CD14-positive monocyte (primary cell): Measurements from ENCODE around the gene CHD2. TPM values are rescaled to one million over a fixed set of nuclear protein-coding genes. Genes with fewer than 3 reads are reported as not detected.

ENCODE experiments used
- DNase-seq, 3 donors: peaks; one replicate each; pipeline ENCODE4 v3.0.0-alpha.2; 2011 to 2022
- H2AFZ ChIP-seq: 2 replicates; pipeline ENCODE4 v1.6.0; 2012; ENCODE audit warnings: mild to moderate bottlenecking, low read depth, low read length, inconsistent platforms; ENCODE audit not compliant: insufficient read depth, poor library complexity, severe bottlenecking
- H3K27ac ChIP-seq, 2 donors: 1 replicate in 1 of 2; 2 replicates in 1 of 2; pipeline ENCODE4 v1.5.1; 2012 to 2013; ENCODE audit warnings: low read length in 2 of 2, control low read depth in 1 of 2, inconsistent platforms in 1 of 2, low read depth in 1 of 2, mild to moderate bottlenecking in 1 of 2
- H3K27me3 ChIP-seq, 2 donors: one replicate each; pipeline versions ENCODE4 v1.6.0 to v1.6.1; 2011 to 2013; ENCODE audit warnings: low read length in 2 of 2; ENCODE audit not compliant: control insufficient read depth in 2 of 2, insufficient read depth in 2 of 2
- H3K36me3 ChIP-seq, 2 donors: replicated peaks in 1 of 2; 1 replicate in 1 of 2; 2 replicates in 1 of 2; pipeline versions ENCODE4 v1.5.1 to v1.6.1; 2012 to 2013; ENCODE audit warnings: low read length in 2 of 2, control low read depth in 1 of 2, inconsistent platforms in 1 of 2, mild to moderate bottlenecking in 1 of 2; ENCODE audit not compliant: insufficient read depth in 2 of 2, control insufficient read depth in 1 of 2
- H3K4me1 ChIP-seq, 2 donors: 1 replicate in 1 of 2; 2 replicates in 1 of 2; pipeline versions ENCODE4 v1.5.1 to v1.6.1; 2012 to 2013; ENCODE audit warnings: low read length in 2 of 2, control low read depth in 1 of 2, inconsistent platforms in 1 of 2, mild to moderate bottlenecking in 1 of 2, moderate library complexity in 1 of 2; ENCODE audit not compliant: insufficient read depth in 2 of 2, control insufficient read depth in 1 of 2
- H3K4me2 ChIP-seq: replicated peaks from 2 replicates; pipeline ENCODE3; 2012; ENCODE audit warnings: low read length, moderate library complexity, mild to moderate bottlenecking; ENCODE audit not compliant: poor library complexity, severe bottlenecking; ENCODE audit errors: extremely low read depth
- H3K4me3 ChIP-seq, 3 experiments: fragments of 200-600 bp in 1 of 3; sonication (generic) in 1 of 3; replicated peaks in 1 of 3; 1 replicate in 2 of 3; 2 replicates in 1 of 3; pipeline ENCODE4 v1.5.1; 2011 to 2013; ENCODE audit warnings: low read length in 3 of 3, mild to moderate bottlenecking in 3 of 3, control low read depth in 2 of 3, low read depth in 2 of 3, inconsistent platforms in 1 of 3, moderate library complexity in 1 of 3
- H3K79me2 ChIP-seq: 2 replicates; pipeline ENCODE4 v1.6.0; 2012; ENCODE audit warnings: mild to moderate bottlenecking, control low read depth, inconsistent platforms, low read length, moderate library complexity; ENCODE audit not compliant: insufficient read depth
- H3K9ac ChIP-seq: 2 replicates; pipeline ENCODE4 v1.6.0; 2017; ENCODE audit warnings: low read length, mild to moderate bottlenecking; ENCODE audit not compliant: insufficient read depth, poor library complexity, severe bottlenecking
- H3K9me3 ChIP-seq, 2 donors: replicated peaks in 1 of 2; 1 replicate in 1 of 2; 2 replicates in 1 of 2; pipeline versions ENCODE4 v1.5.1 to v1.6.1; 2012 to 2013; ENCODE audit warnings: low read length in 2 of 2, control low read depth in 1 of 2; ENCODE audit not compliant: control insufficient read depth in 1 of 2, insufficient read depth in 1 of 2
- H4K20me1 ChIP-seq: 2 replicates; pipeline ENCODE4 v1.6.0; 2012; ENCODE audit warnings: mild to moderate bottlenecking, low read length, control low read depth, moderate library complexity; ENCODE audit not compliant: insufficient read depth
- H3K27ac Mint-ChIP-seq, 7 donors: one replicate each; pipeline ENCODE4 v1.8.0; 2020; ENCODE audit warnings: mild to moderate bottlenecking in 7 of 7, mixed read lengths in 7 of 7, moderate library complexity in 6 of 7, inconsistent platforms in 2 of 7
- H3K27me3 Mint-ChIP-seq, 3 donors: one replicate each; pipeline ENCODE4 v1.8.0; 2021 to 2022; ENCODE audit warnings: low read depth in 3 of 3, mild to moderate bottlenecking in 3 of 3, mixed read lengths in 3 of 3, moderate library complexity in 3 of 3, inconsistent platforms in 1 of 3
- H3K36me3 Mint-ChIP-seq, 2 donors: one replicate each; pipeline ENCODE4 v1.8.0; 2020; ENCODE audit warnings: mixed read lengths in 2 of 2, inconsistent platforms in 1 of 2, mild to moderate bottlenecking in 1 of 2
- H3K4me1 Mint-ChIP-seq: one replicate; pipeline ENCODE4 v1.8.0; 2020; ENCODE audit warnings: mild to moderate bottlenecking, mixed read lengths
- H3K4me3 Mint-ChIP-seq, 2 donors: one replicate each; pipeline ENCODE4 v1.8.0; 2020; ENCODE audit warnings: mild to moderate bottlenecking in 2 of 2, mixed read lengths in 2 of 2, moderate library complexity in 1 of 2
- H3K9me3 Mint-ChIP-seq, 7 donors: one replicate each; pipeline ENCODE4 v1.8.0; 2020 to 2022; ENCODE audit warnings: mixed read lengths in 7 of 7, mild to moderate bottlenecking in 6 of 7, moderate library complexity in 6 of 7, inconsistent platforms in 2 of 7
- WGBS: methylation state at CpG from one replicate; pipeline ENCODE4 v1.1.5; 2013; ENCODE audit warnings: missing lambda C conversion rate; ENCODE audit not compliant: insufficient coverage; 5-methylcytosine and 5-hydroxymethylcytosine counted together
- intact Hi-C, 2 donors: fragments of 100-400 bp; cut with micrococcal nuclease; formaldehyde crosslinking; loops; one replicate each; pipeline versions ENCODE4 v1.15.0 to v1.15.1; 2023
- polyA plus RNA-seq, 3 donors: library from polyadenylated mRNA; depleted of rRNA in 1 of 3; unstranded in 2 of 3; stranded (reverse) in 1 of 3; fragments of 300-500 nt in 2 of 3; fragments of >200 nt in 1 of 3; fragmentation: Illumina TruSeq in 2 of 3; gene quantifications; 1 replicate in 2 of 3; 2 replicates in 1 of 3; pipeline ENCODE4 v1.2.3, GENCODE V29; 2012 to 2021
- TF ChIP-seq, protein P1 (sequence below): fragments of 200-600 bp; IDR thresholded peaks from one replicate; pipeline ENCODE4 v1.8.0; 2022; ENCODE audit warnings: antibody characterized with exemption, mild to moderate bottlenecking

CHD2 gene
- polyA plus RNA-seq, 3 donors: 9.6 to 61.2 (median 11.4) TPM

DNA sequence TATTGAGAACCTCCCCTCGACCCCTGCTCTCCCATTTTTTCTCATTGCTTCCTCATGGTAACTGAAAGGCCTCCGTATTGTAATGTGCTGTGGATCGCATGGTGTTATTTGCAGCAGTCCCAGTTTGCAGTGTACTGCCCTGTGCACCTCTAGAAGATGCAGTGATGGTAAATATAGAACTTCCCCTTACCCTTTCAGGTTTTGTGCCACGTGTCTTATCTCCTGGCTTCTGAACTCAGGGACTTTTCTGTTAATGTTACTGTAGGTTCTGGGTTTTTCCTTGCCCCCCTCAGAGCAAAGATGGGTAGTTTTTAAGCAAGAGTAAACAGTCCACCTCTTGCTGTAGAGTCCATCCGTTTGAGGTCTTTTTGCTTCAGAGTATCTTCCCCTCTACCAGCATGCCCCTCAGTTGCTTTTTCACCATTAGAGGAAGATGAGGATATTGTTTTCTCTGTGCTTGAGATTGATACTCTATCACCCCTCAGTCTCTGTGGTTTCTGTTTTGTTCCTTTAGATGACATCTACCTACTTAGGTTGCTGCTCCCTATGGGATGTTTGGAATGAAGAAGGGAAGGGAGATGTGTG, 22.4 kb downstream of the CHD2 start:
- Mint-ChIP-seq H3K36me3 (peaks cover 56% of the 10 kb centered on the region in 2 donors), H3K4me3 (peak overlapping the region; percentile 37 to 72), H3K27me3 (no peaks in the 10 kb centered on the region), H3K4me1 (peaks cover 54% of the 10 kb centered on the region), H3K27ac (peak overlapping the region; percentile 81 to 91 (median 88)), H3K9me3 (no peaks in the 10 kb centered on the region)
- TF ChIP-seq, protein P1, sequence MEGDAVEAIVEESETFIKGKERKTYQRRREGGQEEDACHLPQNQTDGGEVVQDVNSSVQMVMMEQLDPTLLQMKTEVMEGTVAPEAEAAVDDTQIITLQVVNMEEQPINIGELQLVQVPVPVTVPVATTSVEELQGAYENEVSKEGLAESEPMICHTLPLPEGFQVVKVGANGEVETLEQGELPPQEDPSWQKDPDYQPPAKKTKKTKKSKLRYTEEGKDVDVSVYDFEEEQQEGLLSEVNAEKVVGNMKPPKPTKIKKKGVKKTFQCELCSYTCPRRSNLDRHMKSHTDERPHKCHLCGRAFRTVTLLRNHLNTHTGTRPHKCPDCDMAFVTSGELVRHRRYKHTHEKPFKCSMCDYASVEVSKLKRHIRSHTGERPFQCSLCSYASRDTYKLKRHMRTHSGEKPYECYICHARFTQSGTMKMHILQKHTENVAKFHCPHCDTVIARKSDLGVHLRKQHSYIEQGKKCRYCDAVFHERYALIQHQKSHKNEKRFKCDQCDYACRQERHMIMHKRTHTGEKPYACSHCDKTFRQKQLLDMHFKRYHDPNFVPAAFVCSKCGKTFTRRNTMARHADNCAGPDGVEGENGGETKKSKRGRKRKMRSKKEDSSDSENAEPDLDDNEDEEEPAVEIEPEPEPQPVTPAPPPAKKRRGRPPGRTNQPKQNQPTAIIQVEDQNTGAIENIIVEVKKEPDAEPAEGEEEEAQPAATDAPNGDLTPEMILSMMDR: no peak
- peak overlapping the region; percentile 56 for H3K4me2 ChIP-seq
- WGBS: no CpG with 5 or more reads among the region's 5 CpGs
- peaks cover 49 to 61% of the 10 kb centered on the region in 2 donors for H3K4me1 ChIP-seq
- peaks cover 55% of the 10 kb centered on the region for H4K20me1 ChIP-seq
- DNase-seq: peak in 1 of 3 donors; percentile 46
- H3K9me3 ChIP-seq: no peaks in the 10 kb centered on the region
- intact Hi-C loops: loop anchor here in 1 of 2 donors (2.0 to 5.0 kb wide), 2 partner anchors 40 to 120 kb away; no protein-coding TSS in a partner anchor
- no peaks in the 10 kb centered on the region for H3K27me3 ChIP-seq
- H3K36me3 ChIP-seq: peaks cover 30 to 41% of the 10 kb centered on the region in 2 donors
- H2AFZ ChIP-seq: no peak overlapping the region
- H3K4me3 ChIP-seq: peak overlapping the region in 1 of 3 experiments; percentile 42
- peaks cover 98% of the 10 kb centered on the region for H3K79me2 ChIP-seq
- peak overlapping the region in 1 of 2 donors; percentile 79 for H3K27ac ChIP-seq
- no peak overlapping the region for H3K9ac ChIP-seq

DNA sequence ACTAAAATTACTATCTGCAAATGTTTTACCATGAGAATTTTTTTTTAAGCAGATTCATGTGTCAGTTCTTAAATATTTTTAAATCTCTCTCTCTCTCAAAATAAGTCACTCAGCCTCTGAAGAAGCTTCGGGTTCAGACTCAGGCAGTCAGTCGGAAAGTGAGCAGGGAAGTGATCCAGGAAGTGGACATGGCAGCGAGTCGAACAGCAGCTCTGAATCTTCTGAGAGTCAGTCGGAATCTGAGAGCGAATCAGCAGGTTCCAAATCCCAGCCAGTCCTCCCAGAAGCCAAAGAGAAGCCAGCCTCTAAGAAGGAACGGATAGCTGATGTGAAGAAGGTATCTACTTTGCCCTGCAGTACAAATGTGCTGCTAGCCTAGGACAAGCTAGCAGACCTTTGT, 24.1 kb downstream of the CHD2 start:
- Mint-ChIP-seq H3K4me3 (peak overlapping the region; percentile 31 to 54), H3K9me3 (no peaks in the 10 kb centered on the region), H3K27ac (peak overlapping the region; percentile 60 to 94 (median 83)), H3K27me3 (no peaks in the 10 kb centered on the region), H3K36me3 (peaks cover 73% of the 10 kb centered on the region in 2 donors), H3K4me1 (peaks cover 51% of the 10 kb centered on the region)
- TF ChIP-seq, protein P1: no peak
- Histone ChIP-seq H3K9ac (no peak overlapping the region), H3K4me2 (no peak overlapping the region), H3K4me1 (peaks cover 43 to 51% of the 10 kb centered on the region in 2 donors), H2AFZ (no peak overlapping the region), H3K4me3 (peak overlapping the region in 1 of 3 experiments; percentile 16), H3K27ac (peak overlapping the region; percentile 39 to 54), H4K20me1 (peaks cover 63% of the 10 kb centered on the region), H3K9me3 (no peaks in the 10 kb centered on the region), H3K27me3 (no peaks in the 10 kb centered on the region), H3K79me2 (peaks cover 96% of the 10 kb centered on the region), H3K36me3 (peaks cover 47 to 58% of the 10 kb centered on the region in 2 donors)
- intact Hi-C loops: loop anchor here in 1 of 2 donors (5.0 kb wide), 1 partner anchor 122 kb away; no protein-coding TSS in a partner anchor
- DNase-seq: peak in 1 of 3 donors; percentile 26
- WGBS: 60% methylated on average over 1 of the region's 7 CpGs
